Activated T-cell treated with anti-CD3 and anti-CD28 coated beads, Interleukin-2, amount 50 U/mL, for 4 hours (primary cell): ENCODE measurements around the gene RPL7A. TPM values are rescaled to one million over a fixed set of nuclear protein-coding genes. Genes with fewer than 3 reads are reported as not detected.
"Not testable (repeated sequence)": the region's sequence is repeated elsewhere in the genome, so short reads cannot be mapped to it uniquely, and the experiment has no call there.

Experiments
- ATAC-seq, 2 donors: fragments of 200-7000 bp; cut with Tn5 transposase; one replicate each; pipeline ENCODE4 v1.10.0; 2021
- DNase-seq: peaks from one replicate; pipeline ENCODE4 v3.0.0-alpha.2; 2020
- H3K27me3 Mint-ChIP-seq: one replicate; pipeline ENCODE4 v1.8.0; 2021; ENCODE audit warnings: low read depth, mixed read lengths
- H3K36me3 Mint-ChIP-seq: one replicate; pipeline ENCODE4 v1.8.0; 2022; ENCODE audit warnings: mixed read lengths; ENCODE audit not compliant: insufficient read depth
- H3K4me1 Mint-ChIP-seq: one replicate; pipeline ENCODE4 v1.8.0; 2021; ENCODE audit warnings: low read depth, mixed read lengths
- H3K4me3 Mint-ChIP-seq: one replicate; pipeline ENCODE4 v1.8.0; 2021; ENCODE audit warnings: mild to moderate bottlenecking, moderate library complexity, mixed read lengths
- H3K9me3 Mint-ChIP-seq: one replicate; pipeline ENCODE4 v1.8.0; 2021; ENCODE audit warnings: mixed read lengths
- total RNA-seq, 3 donors: library from RNA; stranded (reverse); gene quantifications; one replicate each; pipeline ENCODE4 v1.2.1, GENCODE V29; 2021

The RPL7A gene
- total RNA-seq, 3 donors from 2014 or later: 3,573 to 3,630 (median 3,625) TPM

DNA sequence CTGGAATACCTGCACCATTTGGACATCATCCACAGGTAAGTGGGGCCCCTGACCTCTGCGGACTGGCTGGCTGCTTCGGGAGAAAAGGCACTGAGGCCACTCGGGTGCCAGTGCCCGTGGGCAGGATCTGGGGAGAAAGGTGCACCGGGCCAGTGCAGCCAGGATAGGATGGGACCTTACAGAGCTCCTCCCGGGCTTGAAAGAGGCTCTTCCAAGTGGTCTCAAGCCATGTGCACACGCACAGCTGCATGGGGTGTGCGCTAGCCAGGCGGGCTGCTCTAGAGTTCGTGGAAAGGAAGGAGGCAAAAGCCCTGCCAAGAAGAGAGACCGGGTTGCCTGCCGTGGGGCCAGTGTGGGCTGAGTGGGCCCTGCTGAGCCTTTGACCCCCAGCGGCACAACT is 41.5 kb downstream of the RPL7A start:
- no peaks in the 10 kb centered on the region for H3K4me1 Mint-ChIP-seq
- DNase-seq: no peak
- no peaks in the 10 kb centered on the region for H3K9me3 Mint-ChIP-seq
- no peak for ATAC-seq
- no peak overlapping the region for H3K4me3 Mint-ChIP-seq
- H3K27me3 Mint-ChIP-seq: peaks cover 5% of the 10 kb centered on the region
- H3K36me3 Mint-ChIP-seq: no peaks in the 10 kb centered on the region

DNA sequence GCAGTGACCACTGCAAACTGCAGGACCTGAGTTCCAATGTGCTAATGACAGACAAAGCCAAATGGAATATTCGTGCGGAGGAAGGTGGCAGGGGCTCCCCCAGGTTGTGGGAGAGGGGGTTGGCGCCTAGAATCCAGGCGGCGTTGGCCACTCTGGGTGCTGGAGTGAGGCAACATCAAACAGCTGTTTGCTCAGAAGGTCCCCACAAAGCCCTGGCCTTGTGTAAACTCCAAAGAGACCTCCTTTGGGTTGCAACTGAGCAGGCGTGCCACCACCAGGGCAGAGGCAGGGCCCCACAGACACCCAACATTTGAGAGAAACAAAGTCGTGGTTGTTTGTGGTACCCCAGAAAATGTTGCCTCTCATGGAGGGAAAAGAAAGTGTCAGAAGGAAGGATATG is 42.7 kb downstream of the RPL7A start:
- no peak overlapping the region for H3K4me3 Mint-ChIP-seq
- H3K9me3 Mint-ChIP-seq: no peaks in the 10 kb centered on the region
- H3K4me1 Mint-ChIP-seq: no peaks in the 10 kb centered on the region
- ATAC-seq (no peak), DNase-seq (no peak)
- H3K36me3 Mint-ChIP-seq: no peaks in the 10 kb centered on the region
- H3K27me3 Mint-ChIP-seq: peaks cover 7% of the 10 kb centered on the region

DNA sequence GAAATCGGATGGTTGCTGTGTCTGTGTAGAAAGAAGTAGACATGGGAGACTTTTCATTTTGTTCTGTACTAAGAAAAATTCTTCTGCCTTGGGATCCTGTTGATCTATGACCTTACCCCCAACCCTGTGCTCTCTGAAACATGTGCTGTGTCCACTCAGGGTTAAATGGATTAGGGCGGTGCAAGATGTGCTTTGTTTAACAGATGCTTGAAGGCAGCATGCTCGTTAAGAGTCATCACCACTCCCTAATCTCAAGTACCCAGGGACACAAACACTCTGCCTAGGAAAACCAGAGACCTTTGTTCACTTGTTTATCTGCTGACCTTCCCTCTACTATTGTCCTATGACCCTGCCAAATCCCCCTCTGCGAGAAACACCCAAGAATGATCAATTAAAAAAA is 43.4 kb downstream of the RPL7A start:
- ATAC-seq, H3K4me3 Mint-ChIP-seq, H3K4me1 Mint-ChIP-seq, H3K27me3 Mint-ChIP-seq, H3K9me3 Mint-ChIP-seq, H3K36me3 Mint-ChIP-seq, DNase-seq: not testable (repeated sequence)

DNA sequence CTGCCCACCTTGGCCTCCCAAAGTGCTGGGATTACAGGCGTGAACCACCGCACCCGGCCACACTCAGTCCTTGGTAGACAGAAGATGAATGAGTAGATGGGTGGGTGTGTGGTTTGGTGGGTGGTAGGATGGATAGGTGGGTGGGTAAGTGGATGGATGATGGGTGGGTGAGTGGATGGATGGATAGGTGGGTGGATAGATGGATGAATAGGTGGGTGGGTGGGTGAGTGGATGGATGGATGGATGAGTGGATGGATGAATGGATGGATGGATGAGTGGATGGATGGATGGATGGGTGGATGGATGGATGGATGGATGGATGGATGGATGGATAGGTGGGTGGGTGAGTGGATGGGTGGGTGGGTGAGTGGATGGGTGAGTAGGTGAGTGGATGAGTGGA is 44.3 kb downstream of the RPL7A start:
- H3K4me1 Mint-ChIP-seq, H3K4me3 Mint-ChIP-seq, H3K9me3 Mint-ChIP-seq, ATAC-seq, H3K36me3 Mint-ChIP-seq, DNase-seq, H3K27me3 Mint-ChIP-seq: not testable (repeated sequence)

DNA sequence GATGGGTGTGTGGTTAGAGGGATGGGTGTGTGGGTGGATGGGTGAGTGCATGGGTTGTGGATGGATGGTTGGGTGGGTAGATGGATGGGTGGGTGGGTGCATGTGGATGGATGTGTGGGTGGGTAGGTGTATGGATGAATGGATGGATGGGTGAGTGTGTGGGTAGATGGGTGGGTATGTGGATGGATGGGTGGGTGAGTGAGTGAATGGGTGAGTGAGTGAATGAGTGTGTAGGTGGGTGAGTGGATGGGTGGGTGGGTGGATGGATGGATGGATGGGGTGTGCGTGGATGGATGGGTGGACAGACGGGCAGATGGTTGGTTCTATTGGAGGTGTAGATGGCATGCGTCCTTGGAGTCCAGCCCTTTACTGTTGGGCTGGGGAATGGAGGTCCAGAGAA is 45.4 kb downstream of the RPL7A start:
- H3K4me3 Mint-ChIP-seq: no peak overlapping the region
- no peaks in the 10 kb centered on the region for H3K9me3 Mint-ChIP-seq
- H3K4me1 Mint-ChIP-seq: no peaks in the 10 kb centered on the region
- DNase-seq: no peak
- no peak for ATAC-seq
- H3K36me3 Mint-ChIP-seq: no peaks in the 10 kb centered on the region
- H3K27me3 Mint-ChIP-seq: peaks cover 7% of the 10 kb centered on the region

DNA sequence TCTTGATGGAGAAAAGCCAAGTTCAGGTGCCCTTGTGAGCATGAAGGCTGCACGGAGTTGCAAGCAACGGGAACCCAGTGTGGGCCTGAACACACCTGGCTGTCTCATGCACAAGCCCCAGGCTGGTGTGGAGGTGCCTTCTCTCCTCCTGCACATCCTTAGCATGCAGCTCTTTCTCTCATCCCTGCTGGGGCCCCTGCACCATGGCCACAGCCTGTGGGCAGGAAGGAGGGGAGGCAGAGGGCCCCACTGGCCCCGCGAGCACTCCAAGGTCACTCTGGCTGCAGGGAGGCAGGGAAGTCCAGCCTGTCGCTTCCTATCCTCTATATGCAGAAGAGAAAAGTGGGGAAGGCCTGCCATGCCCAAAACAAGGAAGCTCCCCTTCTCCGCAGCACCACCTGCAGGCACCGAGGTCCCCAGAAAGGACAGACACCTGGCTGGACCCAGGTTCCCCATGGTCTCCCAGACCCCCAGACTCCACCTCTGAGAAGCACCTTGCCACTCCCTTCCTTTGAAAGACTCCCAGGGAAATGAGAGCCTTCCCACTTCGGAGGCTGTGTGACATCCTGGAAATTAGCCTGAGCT is 46.8 kb downstream of the RPL7A start:
- no peaks in the 10 kb centered on the region for H3K4me1 Mint-ChIP-seq
- ATAC-seq (no peak), DNase-seq (no peak)
- no peaks in the 10 kb centered on the region for H3K9me3 Mint-ChIP-seq
- H3K36me3 Mint-ChIP-seq: no peaks in the 10 kb centered on the region
- peaks cover 6% of the 10 kb centered on the region for H3K27me3 Mint-ChIP-seq
- no peak overlapping the region for H3K4me3 Mint-ChIP-seq

DNA sequence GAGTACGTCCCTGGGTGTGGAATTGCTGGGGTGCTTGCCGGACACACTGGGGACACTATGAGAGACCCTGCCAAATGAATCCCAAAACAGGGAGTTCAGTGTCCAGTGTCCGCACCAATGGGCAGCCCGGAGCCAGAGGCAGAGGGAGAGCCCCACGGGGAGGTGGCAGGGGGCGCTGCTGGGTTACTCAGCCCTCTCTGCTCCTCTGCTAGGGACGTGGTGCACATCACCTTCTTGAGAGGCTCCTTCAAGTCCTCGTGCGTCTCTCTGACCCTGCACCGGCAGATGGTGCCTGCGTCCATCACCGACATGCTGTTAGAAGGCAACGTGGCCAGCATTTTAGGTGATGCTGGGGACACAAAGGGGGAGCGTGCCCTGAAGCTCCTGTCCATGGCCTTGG is 48.9 kb downstream of the RPL7A start:
- Mint-ChIP-seq H3K27me3 (peaks cover 5% of the 10 kb centered on the region), H3K4me1 (no peaks in the 10 kb centered on the region), H3K9me3 (no peaks in the 10 kb centered on the region), H3K36me3 (no peaks in the 10 kb centered on the region), H3K4me3 (no peak overlapping the region)
- no peak for ATAC-seq
- DNase-seq: no peak

DNA sequence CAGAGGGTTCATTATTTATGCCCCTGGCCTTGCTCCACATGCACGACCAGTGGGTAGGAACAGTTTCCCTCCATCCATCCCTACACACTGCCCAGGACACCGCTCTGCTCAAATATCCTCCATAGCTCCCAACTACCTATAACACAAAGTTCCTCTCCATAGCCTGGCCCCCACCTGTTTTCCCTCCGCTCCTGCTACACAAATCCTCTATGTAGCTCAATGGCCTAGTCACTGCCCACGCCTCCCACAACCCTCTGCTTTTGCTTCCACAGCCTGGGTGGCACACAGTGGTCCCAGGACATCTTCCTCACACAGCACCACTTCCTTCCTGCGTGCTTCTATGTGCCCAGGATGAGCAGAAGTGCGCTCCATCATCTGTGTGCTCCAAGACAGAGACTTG is 49.4 kb downstream of the RPL7A start:
- no peak for ATAC-seq
- no peaks in the 10 kb centered on the region for H3K4me1 Mint-ChIP-seq
- no peak for DNase-seq
- H3K27me3 Mint-ChIP-seq: peaks cover 5% of the 10 kb centered on the region
- no peak overlapping the region for H3K4me3 Mint-ChIP-seq
- H3K36me3 Mint-ChIP-seq: no peaks in the 10 kb centered on the region
- no peaks in the 10 kb centered on the region for H3K9me3 Mint-ChIP-seq

DNA sequence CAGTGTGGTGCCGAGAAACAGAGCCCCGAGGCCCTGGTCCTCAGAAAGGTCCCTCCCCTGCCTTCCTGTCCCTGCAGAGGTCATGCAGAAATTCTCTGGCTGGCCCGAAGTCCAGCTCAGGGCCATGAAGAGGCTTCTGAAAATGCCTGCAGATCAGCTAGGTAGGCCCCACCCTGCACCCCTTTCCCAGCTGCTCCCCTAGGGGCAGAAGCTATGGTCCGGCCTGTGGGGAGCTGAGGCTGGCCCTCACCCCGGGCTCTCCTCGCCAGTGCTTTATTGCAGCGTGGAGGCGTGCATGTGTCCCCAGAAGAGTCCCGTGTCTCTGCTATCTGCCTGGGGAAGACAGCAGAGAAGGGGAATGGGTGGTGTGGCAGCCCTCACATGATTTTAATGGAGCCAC is 49.9 kb downstream of the RPL7A start:
- H3K4me3 Mint-ChIP-seq: no peak overlapping the region
- no peaks in the 10 kb centered on the region for H3K36me3 Mint-ChIP-seq

DNA sequence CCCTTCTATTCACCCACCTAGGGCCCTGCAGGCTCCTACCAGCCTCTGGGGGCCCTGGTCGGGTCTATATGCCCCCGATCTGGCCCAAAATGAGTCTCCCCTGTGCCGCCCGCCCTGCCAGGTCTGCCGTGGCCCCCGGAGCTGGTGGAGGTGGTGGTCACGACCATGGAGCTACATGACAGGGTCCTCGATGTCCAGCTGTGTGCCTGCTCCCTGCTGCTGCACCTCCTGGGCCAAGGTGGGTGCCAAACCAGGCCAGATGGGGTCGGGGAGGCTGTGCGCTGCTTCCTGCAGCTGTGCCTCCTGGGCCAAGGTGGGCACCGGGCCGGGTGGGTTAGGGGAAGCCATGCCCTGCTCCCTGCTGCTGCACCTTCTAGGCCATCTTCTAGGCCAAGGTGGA is 52.3 kb downstream of the RPL7A start:
- no peak for DNase-seq
- no peak overlapping the region for H3K4me3 Mint-ChIP-seq
- H3K27me3 Mint-ChIP-seq: no peaks in the 10 kb centered on the region
- no peak for ATAC-seq
- no peaks in the 10 kb centered on the region for H3K9me3 Mint-ChIP-seq
- no peaks in the 10 kb centered on the region for H3K4me1 Mint-ChIP-seq
- H3K36me3 Mint-ChIP-seq: peaks cover under 1% of the 10 kb centered on the region

More for the DNA sequence above, 49.9 kb downstream of the RPL7A start:
- no peak for ATAC-seq
- Mint-ChIP-seq H3K9me3 (no peaks in the 10 kb centered on the region), H3K4me1 (no peaks in the 10 kb centered on the region), H3K27me3 (peaks cover 5% of the 10 kb centered on the region)
- no peak for DNase-seq

Other genes with a start within 250 kb of the RPL7A start
- gene RALGDS, start 227.0 kb upstream of the RPL7A start, total RNA-seq: 10 to 100 TPM; 43.2 to 46.7 (median 45.2) TPM
- 1 to 10 TPM; 3.0 to 3.3 (median 3.2) TPM for gene GBGT1, start 184.3 kb upstream of the RPL7A start, total RNA-seq
- not detected for gene OBP2B, start 139.0 kb upstream of the RPL7A start, total RNA-seq
- gene ABO, start 73.0 kb upstream of the RPL7A start, total RNA-seq: under 1 TPM in 1 of 3 donors, not detected in 2; 0.08 TPM
- gene SURF6, start 12.0 kb upstream of the RPL7A start, total RNA-seq: 10 to 100 TPM; 56.0 to 61.7 (median 58.5) TPM
- gene MED22, start 87 bp upstream of the RPL7A start, total RNA-seq: 10 to 100 TPM; 52.8 to 58.6 (median 55.3) TPM
- 10 to 100 TPM; 24.1 to 37.1 (median 30.6) TPM for gene SURF1, start 8.3 kb downstream of the RPL7A start, total RNA-seq
- gene SURF2, start 8.3 kb downstream of the RPL7A start, total RNA-seq: 10 to 100 TPM; 48.0 to 64.1 (median 57.9) TPM
- gene SURF4, start 27.8 kb downstream of the RPL7A start, total RNA-seq: 100 to 1,000 TPM; 235 to 292 (median 255) TPM
- under 1 TPM in 2 of 3 donors, not detected in 1; 0.16 to 0.42 TPM for gene STKLD1, start 28.1 kb downstream of the RPL7A start, total RNA-seq
- 10 to 100 TPM; 67.5 to 79.5 (median 79.3) TPM for gene REXO4, start 69.8 kb downstream of the RPL7A start, total RNA-seq
- gene ADAMTS13, start 74.1 kb downstream of the RPL7A start, total RNA-seq: under 1 TPM; 0.60 to 0.91 (median 0.79) TPM
- 1 to 10 TPM in 1 of 3 donors, under 1 TPM in 2; 0.73 to 1.1 (median 0.86) TPM for gene CACFD1, start 111.8 kb downstream of the RPL7A start, total RNA-seq
- 1 to 10 TPM; 4.9 to 5.3 (median 5.2) TPM for gene SLC2A6, start 130.9 kb downstream of the RPL7A start, total RNA-seq
- gene MYMK, start 176.7 kb downstream of the RPL7A start, total RNA-seq: not detected
- under 1 TPM in 2 of 3 donors, not detected in 1; 0.08 to 0.14 TPM for gene ADAMTSL2, start 186.5 kb downstream of the RPL7A start, total RNA-seq